Gastroesophageal sphincter (tissue), 3 donors: ENCODE measurements around the gene OLFM2.

Source experiments
- EP300 ChIP-seq: sonication (generic); formaldehyde crosslinking; IDR thresholded peaks from one replicate; pipeline ENCODE4 v1.6.1; 2017; ENCODE audit warnings: antibody characterized with exemption, mild to moderate bottlenecking
- POLR2A ChIP-seq, 2 donors: fragments of 450-650 bp; IDR thresholded peaks; one replicate each; pipeline ENCODE4 v1.6.1; 2017; ENCODE audit warnings: antibody characterized with exemption in 2 of 2, mild to moderate bottlenecking in 2 of 2, moderate library complexity in 1 of 2
- POLR2AphosphoS5 ChIP-seq: sonication (generic); formaldehyde crosslinking; IDR thresholded peaks from one replicate; pipeline ENCODE4 v1.6.1; 2017; ENCODE audit warnings: antibody characterized with exemption
- TF ChIP-seq, protein P1 (sequence below), 4 experiments: fragments of 200-600 bp in 2 of 4; fragments of 450-650 bp in 2 of 4; sonication (generic) in 1 of 4; IDR thresholded peaks; one replicate each; pipeline ENCODE4 v1.5.1; 2017 to 2019; ENCODE audit warnings: antibody characterized with exemption in 4 of 4, mild to moderate bottlenecking in 2 of 4, moderate library complexity in 2 of 4

DNA sequence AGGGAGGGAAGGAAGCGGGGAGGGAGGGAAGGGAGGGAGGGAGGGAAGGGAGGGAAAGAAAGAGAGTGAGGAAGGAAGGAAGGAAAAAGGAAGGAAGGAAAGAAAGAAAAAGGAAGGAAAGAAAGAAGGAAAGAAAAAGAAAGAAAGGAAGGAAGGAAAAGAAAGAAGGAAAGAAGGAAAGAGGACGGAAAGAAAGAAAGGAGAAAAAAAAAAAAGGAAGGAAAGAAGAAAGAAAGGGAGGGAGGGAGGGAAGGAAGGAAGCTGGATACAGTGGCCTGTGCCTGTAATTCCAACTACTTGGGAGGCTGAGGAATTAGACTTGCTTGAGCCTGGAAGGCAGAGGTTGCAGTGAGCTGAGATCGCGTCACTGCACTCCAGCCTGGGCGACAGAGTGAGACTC lies 35.3 kb downstream of the OLFM2 start:
- TF ChIP-seq, protein P1, sequence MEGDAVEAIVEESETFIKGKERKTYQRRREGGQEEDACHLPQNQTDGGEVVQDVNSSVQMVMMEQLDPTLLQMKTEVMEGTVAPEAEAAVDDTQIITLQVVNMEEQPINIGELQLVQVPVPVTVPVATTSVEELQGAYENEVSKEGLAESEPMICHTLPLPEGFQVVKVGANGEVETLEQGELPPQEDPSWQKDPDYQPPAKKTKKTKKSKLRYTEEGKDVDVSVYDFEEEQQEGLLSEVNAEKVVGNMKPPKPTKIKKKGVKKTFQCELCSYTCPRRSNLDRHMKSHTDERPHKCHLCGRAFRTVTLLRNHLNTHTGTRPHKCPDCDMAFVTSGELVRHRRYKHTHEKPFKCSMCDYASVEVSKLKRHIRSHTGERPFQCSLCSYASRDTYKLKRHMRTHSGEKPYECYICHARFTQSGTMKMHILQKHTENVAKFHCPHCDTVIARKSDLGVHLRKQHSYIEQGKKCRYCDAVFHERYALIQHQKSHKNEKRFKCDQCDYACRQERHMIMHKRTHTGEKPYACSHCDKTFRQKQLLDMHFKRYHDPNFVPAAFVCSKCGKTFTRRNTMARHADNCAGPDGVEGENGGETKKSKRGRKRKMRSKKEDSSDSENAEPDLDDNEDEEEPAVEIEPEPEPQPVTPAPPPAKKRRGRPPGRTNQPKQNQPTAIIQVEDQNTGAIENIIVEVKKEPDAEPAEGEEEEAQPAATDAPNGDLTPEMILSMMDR (IDR thresholded peaks at IDR 0.05) = no peak
- TF ChIP-seq POLR2A (IDR thresholded peaks at IDR 0.05) (no peak), EP300 (no peak), POLR2AphosphoS5 (no peak)
